Epithelial cell of esophagus (primary cell): ENCODE data around the gene VWA2.
A peak's percentile ranks its signal among the peaks of the same experiment; 100 is the strongest.

ENCODE experiments used
- DNase-seq: peaks from one replicate; pipeline ENCODE4 v3.0.0; 2010; ENCODE audit warnings: low read depth
- H3K4me3 ChIP-seq: 2 replicates; pipeline ENCODE4 v1.5.1; 2011; ENCODE audit warnings: mild to moderate bottlenecking, low read length, control low read depth
- CTCF ChIP-seq: IDR thresholded peaks from 2 replicates; pipeline ENCODE4 v1.5.1; 2011; ENCODE audit warnings: low read depth, mild to moderate bottlenecking, low read length, control low read depth, inconsistent platforms; ENCODE audit not compliant: insufficient read depth; ENCODE audit errors: missing control alignments

The VWA2 gene

GRCh38 chr10:114262496-114262895 lies 23.4 kb downstream of the VWA2 start:
- TF ChIP-seq CTCF: no peak
- H3K4me3 ChIP-seq: no peak overlapping the region
- DNase-seq: no peak

GRCh38 chr10:114265392-114266053 lies 26.5 kb downstream of the VWA2 start:
- DNase-seq: no peak
- no peak overlapping the region for H3K4me3 ChIP-seq
- TF ChIP-seq CTCF: no peak

GRCh38 chr10:114266521-114266920 lies 27.5 kb downstream of the VWA2 start:
- TF ChIP-seq CTCF: no peak
- H3K4me3 ChIP-seq: no peak overlapping the region
- DNase-seq: peak; percentile 85

- H3K4me3 ChIP-seq: no peak overlapping the region
- no peak for TF ChIP-seq CTCF
- DNase-seq: peak; percentile 93
Measured at GRCh38 chr10:114271075-114271778, 32.2 kb downstream of the VWA2 start.

- peak; percentile 96 for DNase-seq
- no peak overlapping the region for H3K4me3 ChIP-seq
- no peak for TF ChIP-seq CTCF
Measured at GRCh38 chr10:114271779-114272167, 32.7 kb downstream of the VWA2 start.

- no peak for DNase-seq
- no peak for TF ChIP-seq CTCF
- H3K4me3 ChIP-seq: no peak overlapping the region
Measured at GRCh38 chr10:114272696-114273095, 33.6 kb downstream of the VWA2 start.

- H3K4me3 ChIP-seq: no peak overlapping the region
- no peak for TF ChIP-seq CTCF
- no peak for DNase-seq
Measured at GRCh38 chr10:114273910-114274309, 34.9 kb downstream of the VWA2 start.
